NAMALWA (cell line): ENCODE data around the gene UVSSA.
"Not testable (repeated sequence)": the region's sequence is repeated elsewhere in the genome, so short reads cannot be mapped to it uniquely, and the experiment has no call there.

Experiments used
- DNase-seq: peaks from one replicate; pipeline ENCODE4 v3.0.0-alpha.2; 2015; ENCODE audit warnings: low spot score

The UVSSA gene

DNA sequence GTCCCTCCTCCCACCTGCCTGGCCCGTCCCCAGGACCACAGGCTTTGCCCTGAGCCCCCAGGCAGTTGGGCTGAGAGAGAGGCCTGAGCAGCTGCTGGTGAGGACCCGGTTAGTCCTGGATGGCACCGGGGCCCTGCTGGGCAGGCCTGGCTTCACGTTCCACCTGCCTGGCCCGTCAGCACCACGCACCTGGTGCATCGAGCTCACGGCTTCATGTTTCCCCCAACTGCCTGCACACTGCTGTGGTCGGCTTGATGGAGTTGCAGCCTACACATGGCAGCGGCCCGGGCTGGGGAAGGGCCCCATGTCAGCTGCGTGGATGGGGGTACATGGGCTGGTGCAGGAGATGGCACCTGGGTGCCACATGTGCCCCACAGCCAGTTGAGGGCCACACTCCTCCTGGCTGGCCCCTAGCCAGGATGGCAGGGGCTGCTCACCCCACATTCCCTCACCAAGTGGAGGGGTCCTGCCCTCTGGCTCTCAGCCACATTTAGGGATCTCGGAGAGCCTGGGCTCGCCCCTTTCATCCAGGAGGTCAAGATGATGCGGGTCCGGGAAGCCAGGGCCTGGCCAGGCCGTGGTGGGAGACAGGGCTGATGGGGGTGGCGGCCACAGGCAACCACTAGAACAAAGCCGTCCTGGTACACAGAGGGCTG is 30.7 kb downstream of the UVSSA start:
- DNase-seq: no peak

DNA sequence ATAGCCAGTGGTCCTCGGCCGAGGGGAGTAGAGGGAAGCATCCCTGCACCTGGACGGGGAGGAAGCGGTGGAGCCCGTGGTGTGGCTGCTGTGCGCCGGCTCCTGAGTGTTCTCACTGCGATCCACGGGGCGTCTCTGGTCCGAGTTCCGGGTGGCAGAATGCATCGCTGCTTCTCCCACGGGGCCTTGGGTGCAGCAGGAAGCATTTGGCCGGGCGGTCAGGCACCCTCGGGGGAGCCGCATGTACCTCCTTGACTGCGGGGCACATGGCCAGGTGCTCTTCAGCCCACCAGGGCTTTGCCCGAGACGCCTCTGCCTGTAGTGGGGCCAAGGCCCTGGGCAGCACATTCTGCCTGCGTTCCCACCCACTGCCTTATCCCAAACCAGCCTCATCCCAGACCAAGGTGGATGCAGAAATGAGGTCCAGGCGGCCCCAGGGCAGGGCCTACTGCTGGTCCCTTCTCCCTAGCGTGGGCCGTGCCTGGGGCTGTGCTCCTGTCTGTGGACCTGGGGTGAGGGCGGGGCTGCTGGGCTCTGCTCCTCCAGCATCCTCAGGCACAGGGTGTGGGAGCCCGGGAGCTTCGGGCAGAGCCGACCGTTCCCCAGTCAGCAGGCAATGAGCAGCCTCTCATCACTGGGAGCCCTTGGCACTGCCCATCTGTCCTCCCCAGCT is 31.7 kb downstream of the UVSSA start:
- DNase-seq: no peak

DNA sequence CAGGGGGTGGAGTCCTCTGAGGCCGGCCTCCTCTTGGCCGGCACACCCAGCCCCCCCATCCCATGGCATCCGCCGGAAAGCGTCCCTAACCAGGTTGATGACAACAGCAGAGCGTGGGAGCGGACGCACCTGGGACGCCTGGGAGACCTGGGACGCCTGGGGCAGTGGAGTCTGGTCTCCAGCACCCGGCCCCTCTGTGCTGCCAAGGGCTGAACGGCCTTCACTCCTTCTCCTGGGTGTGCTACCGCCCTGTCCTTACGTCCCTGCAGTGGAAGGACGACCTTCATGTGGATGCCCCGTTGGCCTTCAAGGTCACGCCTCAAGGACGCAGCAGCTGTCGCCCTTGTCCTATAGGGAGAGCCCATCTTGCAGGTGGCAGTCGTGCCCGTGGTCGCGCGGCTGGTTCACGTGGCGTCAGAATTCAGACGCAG is 32.4 kb downstream of the UVSSA start:
- DNase-seq: no peak

DNA sequence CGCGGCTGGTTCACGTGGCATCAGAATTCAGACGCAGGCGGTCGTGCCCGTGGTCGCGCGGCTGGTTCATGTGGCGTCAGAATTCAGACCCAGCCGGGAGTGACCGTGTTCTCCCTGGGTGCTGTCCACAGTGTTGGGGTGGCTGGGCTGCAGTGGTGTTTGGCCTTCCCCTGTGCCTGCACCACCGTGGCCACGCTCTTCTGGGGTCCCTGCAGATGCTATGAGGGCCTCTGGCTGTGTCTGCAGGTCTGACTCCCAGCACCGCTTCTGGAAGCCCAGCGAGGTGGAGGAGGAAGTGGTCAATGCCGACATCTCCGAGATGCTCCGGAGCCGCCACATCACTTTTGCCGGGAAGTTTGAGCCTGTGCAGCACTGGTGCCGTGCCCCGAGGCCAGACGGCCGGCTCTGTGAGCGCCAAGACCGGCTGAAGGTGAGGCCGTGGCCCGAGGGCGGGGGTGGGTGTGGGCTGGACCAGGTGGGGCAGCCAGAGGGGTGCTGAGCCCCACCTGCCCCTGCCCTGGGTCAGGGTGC is 32.9 kb downstream of the UVSSA start:
- no peak for DNase-seq

DNA sequence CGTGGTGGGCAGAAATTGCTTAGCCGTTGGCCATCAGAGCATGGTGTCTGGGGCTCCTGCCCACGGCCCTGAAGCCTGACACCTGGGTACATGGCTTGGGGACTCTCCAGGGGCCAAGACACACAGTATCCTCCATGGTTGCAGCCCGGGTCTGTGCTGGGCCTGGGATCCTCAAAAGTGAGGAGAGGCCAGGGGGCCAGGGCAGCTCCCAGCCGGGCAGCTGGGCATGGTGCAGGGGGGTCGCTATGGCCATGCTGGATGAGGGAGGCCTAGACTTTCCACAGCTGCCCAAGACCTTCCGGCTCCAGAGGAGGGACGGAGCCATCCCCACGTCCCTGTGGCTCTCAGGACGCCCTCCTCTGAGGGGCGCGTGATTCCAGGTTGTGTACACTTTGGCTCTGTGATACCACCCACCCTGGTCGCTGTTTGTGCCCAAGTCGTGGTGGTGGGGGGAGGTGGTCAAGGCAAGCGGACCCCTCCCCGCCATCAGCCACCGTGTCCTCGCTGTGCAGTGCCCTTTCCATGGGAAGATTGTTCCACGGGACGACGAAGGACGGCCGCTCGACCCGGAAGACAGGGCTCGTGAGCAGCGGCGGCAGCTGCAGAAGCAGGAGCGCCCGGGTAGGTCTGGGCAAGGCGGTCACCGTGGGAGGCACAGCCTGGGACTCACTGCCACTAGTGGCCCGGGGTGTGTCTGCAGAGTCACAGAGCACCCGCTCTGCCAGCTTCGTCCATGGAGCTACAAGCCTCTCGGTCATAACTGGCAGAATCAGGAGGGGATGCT is 33.6 kb downstream of the UVSSA start:
- DNase-seq: no peak

DNA sequence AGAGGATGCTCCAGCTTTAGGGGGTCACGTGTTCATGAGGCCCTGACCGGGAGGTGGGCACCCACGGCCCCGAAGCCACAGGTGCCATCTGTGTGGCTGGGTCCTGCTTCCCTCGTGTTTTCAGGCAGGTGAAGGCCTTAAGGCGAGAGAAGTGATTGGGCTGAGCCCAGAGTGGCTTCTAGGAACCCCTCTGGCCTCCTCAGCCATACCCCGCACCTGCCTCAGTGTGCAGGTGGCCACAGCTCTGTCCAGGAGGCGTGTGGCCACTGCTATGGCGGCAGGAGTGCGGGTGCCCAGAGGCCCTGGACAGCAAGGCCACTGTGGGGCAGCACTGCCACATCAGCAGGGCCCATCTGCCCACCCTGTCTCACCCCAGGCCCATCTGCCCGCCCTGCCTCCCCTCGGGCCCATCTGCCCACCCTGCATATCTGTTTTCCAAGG is 34.2 kb downstream of the UVSSA start:
- no peak for DNase-seq

DNA sequence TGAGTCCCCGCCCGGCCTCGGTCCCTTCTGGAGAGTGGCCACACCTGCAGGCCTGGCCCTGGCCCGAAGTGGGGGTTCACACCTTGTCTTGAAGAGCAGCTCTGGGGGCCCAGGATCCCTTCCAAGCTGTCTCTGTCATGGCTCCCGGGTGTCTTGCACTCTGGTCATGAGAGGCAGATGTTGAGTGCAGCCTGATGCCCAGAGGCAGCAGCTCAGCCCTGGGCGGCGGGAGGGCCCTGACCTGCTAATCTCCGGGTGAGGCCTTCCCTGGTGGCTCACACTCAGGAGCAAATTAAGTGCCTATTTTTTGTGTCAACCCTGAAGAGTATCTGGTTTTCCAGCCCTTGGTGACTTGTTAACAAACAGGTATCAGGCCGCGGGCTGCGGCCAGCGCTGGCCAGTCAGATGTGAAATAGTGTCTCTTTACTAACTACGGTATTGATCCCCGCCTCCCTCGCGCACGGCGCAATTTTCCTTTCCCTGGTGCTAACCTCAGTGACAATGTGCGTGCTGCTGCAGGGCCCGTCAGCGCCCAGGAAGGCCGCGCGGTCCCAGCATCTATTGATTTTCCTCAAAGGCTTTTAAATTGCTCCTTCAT is 35.0 kb downstream of the UVSSA start:
- no peak for DNase-seq

DNA sequence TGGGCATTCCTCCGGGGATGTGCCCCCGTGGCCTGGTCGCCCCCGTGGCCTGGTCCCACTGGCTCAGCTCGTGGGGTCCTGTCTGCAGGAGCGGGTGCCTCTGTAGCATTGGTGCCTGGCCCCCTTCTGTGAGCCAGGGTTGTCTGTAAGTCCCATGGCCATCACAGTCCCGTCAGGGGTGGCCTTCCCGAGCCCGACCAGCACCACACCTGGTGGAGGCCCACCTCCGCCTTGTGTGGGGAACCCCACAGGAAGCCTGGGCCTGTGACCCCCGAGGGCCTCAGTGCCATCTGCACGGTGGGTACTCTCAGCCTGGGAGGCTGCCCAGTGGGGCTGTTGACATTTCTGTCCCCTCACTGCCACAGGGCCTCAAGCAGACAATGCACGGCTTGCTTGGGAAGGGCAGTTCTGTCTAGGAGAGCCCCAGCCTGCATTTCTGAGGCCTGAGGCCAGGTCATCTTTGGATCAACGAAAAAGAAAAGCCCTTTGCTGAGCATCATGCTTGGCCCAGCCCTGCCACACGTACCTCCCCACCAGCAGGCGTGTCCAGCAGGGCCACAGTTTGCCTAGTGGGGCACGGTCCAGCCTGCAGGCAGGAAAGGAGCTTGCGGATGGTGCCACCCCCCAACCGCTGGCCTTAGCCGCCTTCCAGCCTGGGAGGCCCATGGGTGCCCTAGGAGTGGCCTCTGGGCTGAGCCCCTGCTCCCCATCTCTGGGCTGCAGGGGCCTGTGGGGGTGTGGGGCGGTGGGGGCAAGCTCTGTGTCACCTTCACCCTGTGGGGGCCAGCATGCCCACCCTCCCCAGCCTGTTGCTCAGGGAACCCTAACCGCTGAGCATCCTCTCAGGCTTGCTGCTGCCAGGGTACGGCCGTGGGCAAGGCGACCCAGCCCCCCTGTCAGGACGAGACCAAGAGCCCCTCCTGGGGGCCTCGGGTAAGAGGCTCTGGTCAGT is 36.0 kb downstream of the UVSSA start:
- DNase-seq: no peak

DNA sequence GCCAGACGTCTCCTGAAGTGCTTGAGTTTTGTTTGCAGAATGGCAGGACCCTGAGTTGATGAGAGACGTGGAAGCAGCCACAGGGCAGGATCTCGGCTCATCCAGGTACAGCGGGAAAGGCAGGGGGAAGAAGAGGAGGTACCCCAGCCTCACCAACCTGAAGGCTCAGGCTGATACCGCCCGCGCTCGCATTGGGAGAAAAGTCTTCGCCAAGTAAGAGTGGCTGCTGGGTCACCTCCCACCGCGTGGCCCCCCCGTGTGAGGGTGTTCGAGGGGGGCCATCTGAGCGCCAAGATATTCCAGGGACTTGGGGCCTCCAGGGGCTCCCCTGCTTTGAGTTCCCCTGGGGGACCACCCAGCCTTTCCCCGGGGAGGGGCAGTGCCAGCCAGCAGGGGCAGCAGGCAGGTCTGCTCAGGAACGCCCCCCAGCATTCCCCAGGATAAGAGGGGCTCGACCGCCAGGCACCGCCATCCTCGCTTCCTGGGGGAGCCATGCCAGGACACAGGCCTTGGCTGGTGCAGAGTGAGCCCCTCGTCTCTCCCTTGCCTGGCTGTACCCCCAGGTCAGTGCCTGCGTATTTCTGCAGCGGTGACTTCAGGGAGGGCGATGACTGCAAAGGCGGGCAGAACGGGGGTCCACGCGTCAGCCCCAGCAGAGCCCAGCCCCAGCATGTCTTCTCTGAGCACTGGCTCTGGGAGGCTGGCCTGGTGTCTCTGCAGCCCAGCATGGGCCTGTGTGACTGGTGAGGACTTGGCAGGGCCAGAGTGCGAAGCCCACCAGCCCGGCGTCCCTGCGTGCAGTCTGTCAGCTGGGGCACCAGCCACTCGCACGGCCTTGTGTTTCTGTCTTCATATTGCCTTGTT is 37.0 kb downstream of the UVSSA start:
- DNase-seq: no peak

DNA sequence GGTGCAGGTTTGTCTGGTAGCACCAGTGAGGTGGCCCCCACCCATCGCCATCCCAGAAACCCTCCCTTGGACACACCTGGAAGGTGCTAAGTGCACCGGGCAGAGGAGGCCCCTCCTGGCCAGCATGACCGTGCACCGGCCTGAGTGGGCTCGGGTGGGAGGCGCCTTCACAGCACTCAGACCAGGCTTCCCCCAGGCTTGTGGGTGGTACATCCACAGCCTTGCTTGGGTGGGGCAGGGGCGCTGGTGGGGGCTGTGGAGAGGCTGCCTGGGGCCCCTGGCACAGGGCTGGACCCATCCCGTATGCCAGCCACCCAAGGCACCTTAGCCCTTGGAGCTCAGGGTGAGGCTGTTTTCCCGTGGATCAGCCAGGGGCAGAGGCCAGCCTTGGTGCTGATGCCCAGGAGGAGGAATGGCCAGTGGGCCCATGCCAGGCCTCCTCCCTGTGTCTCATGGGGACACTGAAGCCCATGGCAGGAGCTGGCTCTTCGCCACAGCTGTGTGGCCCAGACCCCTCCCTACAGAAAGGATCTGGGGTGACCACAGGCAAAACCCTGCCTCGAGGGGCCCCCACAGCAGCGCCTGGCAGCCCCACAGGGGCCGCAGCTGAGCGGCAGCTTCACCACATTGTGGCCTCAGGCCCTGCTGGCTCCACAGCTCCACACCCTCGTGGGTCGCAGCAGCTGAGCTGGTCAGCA is 37.8 kb downstream of the UVSSA start:
- DNase-seq: no peak

DNA sequence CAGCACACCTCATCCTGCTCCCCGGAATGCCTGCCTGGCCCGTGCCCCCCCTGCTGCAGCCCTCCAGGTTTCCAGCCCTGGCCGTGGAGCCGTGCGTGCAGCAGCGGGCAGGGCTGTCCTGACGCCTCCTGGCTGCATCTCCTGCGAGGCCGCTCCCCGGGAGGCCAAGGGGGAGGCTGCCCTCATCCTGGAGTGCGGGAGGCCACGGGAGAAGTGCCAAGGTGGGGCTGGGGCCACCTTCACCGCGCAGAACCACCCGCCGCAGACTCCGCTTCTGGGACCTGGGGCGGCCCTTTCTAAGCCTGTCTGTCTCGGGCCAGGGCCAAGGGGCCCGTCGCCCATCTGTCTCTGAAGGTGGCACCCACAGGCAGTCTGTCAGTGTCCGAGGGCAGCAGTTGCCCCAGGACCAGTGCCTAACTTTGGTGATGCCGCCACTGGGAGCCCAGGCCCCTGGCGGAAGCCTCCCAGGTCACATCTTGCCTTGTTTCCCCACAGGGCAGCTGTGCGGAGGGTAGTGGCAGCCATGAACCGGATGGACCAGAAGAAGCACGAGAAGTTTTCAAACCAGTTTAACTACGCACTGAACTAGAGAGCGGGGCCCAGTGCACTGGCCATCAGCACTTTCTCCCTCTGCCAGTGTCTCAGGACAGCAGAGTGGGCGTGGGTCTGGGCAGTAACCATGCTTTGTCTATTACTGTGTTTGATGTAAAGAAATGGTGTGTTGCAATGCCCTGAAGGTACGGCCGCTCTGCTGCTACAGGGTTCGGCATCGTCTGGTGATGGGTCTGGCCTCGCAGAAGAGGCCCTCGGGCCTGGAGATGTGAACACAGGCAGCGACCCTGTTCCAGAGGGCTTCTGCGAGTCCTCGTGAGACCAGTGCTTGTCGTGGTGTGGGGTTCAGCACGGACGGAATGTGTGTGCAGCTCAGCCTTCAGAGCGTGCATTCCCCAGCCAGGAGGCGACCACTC is 38.6 kb downstream of the UVSSA start:
- no peak for DNase-seq

DNA sequence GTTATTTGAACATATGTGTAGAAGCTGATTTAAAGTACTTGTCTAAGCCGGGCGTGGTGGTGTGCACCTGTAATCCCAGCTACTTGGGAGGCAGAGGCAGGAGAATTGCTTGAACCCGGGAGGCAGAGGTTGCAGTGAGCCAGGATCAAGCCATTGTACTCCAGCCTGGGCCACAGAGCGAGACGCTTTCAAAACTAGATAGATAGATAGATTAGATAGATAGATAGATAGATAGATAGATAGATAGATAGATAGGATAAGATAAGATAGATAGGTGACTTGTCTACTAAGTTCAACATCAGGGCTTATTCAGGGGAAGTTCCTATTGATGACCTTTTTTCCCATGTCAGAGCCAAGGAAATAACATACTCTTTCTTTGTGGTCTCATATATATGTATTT is 46.4 kb downstream of the UVSSA start:
- DNase-seq: not testable (repeated sequence)

DNA sequence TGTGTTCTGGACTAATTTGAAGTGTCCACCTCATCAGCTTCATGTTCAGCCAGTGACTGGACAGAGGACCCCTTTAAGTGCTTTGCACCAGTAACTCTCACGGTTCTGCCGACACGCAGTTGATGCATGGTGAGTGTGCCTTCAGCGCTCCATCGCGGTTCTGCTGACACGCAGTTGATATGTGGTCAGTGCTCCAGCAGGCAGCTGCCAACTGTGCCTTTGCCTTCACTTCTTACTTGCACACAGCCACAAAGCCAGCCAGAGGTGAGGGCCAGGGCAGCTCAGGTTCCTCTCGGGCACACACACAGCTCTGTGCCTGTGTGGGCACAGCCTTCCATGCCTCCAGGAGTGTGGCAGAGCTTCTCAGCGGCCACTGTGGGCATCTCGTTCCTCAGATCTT is 46.9 kb downstream of the UVSSA start:
- DNase-seq: no peak

DNA sequence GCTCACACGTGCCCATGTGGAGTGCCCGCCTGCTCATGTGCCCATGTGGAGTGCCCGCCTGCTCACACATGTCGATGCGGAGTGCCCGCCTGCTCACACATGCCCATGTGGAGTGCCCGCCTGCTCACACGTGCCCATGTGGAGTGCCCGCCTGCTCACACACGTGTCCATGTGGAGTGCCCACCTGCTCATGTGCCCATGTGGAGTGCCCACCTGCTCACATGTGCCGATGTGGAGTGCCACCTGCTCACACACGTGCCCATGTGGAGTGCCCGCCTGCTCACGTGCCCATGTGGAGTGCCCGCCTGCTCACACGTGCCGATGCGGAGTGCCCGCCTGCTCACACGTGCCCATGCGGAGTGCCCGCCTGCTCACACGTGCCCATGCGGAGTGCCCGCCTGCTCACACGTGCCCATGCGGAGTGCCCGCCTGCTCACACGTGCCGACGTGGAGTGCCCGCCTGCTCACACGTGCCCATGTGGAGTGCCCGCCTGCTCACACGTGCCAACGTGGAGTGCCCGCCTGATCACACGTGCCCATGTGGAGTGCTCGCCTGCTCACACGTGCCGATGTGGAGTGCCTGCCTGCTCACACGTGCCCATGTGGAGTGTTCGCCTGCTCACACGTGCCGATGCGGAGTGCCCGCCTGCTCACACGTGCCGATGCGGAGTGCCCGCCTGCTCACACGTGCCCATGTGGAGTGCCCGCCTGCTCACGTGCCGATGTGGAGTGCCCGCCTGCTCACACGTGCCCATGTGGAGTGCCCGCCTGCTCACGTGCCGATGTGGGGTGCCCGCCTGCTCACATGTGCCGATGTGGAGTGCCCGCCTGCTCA is 47.8 kb downstream of the UVSSA start:
- DNase-seq: not testable (repeated sequence)

DNA sequence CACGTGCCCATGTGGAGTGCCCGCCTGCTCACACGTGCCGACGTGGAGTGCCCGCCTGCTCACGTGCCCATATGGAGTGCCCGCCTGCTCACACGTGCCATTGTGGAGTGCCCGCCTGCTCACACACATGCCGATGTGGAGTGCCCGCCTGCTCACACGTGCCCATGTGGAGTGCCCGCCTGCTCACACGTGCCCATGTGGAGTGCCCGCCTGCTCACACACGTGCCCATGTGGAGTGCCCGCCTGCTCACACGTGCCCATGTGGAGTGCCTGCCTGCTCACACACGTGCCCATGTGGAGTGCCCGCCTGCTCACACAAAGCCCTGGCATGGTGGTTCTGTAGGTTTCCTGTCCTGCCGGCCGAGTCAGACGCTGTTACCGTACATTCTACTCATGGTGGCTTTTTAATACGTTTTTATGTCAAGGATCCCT is 48.4 kb downstream of the UVSSA start:
- not testable (repeated sequence) for DNase-seq

DNA sequence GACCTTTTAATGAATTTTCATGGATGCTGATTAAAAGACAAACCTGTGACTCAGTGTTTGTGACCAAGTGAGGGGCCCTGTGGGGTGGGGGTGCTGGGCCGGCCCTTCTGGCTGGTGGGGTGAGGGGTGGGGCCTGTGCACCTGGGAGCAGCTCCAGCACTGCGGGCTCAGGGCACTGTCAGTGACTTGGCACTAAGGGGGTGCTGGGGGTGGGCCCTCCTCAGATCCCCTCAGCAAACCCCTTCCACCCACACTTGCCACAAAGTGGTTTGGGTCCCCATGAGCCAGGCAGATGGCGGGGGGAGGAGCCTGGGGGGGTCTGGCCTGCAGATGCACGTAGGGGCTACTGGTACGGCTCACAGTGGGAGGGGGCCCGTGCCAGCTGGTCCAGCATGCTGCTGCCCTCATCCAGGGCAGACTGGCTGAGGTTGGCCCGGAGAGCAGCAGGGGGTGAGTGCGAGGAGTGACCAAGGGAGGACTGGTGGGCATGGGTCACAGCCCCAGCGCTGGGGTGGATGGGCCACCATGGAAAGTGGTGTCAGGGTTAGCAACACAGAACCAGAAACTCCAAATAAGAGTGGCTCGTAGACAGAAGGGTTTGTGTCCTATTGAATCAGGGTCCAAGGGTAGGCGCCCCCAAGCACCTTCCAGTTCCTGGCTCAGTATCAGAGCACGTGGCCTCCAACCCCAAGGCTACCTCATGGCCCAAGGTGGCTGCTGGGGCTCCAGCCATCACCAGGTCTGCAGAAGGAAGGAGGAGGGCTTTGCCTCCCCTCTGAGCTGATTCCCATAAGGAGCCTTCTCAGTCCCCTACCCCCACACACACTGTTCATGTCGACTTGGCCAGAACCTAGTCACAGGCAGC is 49.2 kb downstream of the UVSSA start:
- no peak for DNase-seq
